ENCODE measurements around the gene C21orf58. TPM values are rescaled to one million over a fixed set of nuclear protein-coding genes. Genes with fewer than 3 reads are reported as not detected.

Gene C21orf58
- total RNA-seq, 1 experiment from 2014 or later = 12.7 TPM

DNA sequence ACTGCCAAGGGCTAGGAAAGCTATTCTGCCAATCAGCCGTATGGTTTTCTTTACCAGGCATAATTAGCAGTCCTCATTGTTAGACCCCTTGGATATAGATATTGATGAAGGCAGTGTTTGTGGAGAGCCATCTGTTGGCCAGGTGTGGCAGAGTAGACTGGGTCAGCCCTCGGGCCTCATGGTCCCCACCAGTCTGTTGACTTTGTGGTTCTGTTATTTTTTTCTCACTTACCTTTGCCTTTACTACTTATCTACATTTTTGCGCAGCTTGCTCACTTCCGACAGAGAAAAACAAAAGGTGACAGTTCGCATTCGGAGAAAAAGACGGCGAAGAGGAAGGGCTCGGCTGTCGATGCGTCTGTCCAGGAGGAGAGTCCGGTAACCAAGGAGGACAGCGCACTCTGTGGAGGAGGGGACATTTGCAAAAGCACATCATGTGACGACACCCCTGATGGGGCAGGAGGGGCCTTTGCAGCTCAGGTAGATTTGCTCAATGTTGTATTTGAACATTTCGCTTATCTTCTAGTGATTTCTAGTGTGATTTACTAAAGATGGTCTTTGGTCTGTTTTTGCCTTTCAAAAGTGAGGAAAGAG lies 2.5 kb upstream of the C21orf58 start:
- intact Hi-C loops (cut with micrococcal nuclease; ENCODE audit: unreplicated experiment) (no loop called here), in situ Hi-C loops (cut with HindIII; ENCODE audit: low pct_unique_long_range_greater_than_20kb, low sequenced_read_pairs) (no loop called here)
- CTCF ChIA-PET = no interaction called here
- peak overlapping the region; percentile 55 to 71; a peak in 3 of 4 replicates for H3K4me3 ChIP-seq (ENCODE audit: low read depth in 2 of 2, low read length in 2 of 2)
- TSS peak; percentile 72 for BruUV-seq (replicated peaks)
- peaks cover 2% of the 10 kb centered on the region; the same call in 1 of the 2 replicates for H3K36me3 ChIP-seq (ENCODE audit: control insufficient read depth, insufficient read depth, low read length)
- no peaks in the 10 kb centered on the region for H3K27me3 ChIP-seq (ENCODE audit: control insufficient read depth, insufficient read depth, low read length)
- peaks cover 21% of the 10 kb centered on the region for H3K4me1 ChIP-seq (ENCODE audit: control insufficient read depth, insufficient read depth, low read length)
- POLR2A ChIA-PET = no interaction called here
- DNase-seq (ENCODE audit: low read depth, low spot score) (no peak), ATAC-seq (no peak)
- no peaks in the 10 kb centered on the region for H3K9me3 ChIP-seq (ENCODE audit: control insufficient read depth, insufficient read depth, low read depth, low read length)
- TF ChIP-seq SIN3A (IDR thresholded peaks at IDR 0.05; ENCODE audit: borderline replicate concordance, insufficient read depth, low read depth, low read length) = no peak
- TF ChIP-seq TCF7L2 (IDR thresholded peaks at IDR 0.05; ENCODE audit: low read depth, low read length) = no peak
- TF ChIP-seq, protein P1, sequence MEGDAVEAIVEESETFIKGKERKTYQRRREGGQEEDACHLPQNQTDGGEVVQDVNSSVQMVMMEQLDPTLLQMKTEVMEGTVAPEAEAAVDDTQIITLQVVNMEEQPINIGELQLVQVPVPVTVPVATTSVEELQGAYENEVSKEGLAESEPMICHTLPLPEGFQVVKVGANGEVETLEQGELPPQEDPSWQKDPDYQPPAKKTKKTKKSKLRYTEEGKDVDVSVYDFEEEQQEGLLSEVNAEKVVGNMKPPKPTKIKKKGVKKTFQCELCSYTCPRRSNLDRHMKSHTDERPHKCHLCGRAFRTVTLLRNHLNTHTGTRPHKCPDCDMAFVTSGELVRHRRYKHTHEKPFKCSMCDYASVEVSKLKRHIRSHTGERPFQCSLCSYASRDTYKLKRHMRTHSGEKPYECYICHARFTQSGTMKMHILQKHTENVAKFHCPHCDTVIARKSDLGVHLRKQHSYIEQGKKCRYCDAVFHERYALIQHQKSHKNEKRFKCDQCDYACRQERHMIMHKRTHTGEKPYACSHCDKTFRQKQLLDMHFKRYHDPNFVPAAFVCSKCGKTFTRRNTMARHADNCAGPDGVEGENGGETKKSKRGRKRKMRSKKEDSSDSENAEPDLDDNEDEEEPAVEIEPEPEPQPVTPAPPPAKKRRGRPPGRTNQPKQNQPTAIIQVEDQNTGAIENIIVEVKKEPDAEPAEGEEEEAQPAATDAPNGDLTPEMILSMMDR (IDR thresholded peaks at IDR 0.05) = no peak
- TF ChIP-seq, protein P2, sequence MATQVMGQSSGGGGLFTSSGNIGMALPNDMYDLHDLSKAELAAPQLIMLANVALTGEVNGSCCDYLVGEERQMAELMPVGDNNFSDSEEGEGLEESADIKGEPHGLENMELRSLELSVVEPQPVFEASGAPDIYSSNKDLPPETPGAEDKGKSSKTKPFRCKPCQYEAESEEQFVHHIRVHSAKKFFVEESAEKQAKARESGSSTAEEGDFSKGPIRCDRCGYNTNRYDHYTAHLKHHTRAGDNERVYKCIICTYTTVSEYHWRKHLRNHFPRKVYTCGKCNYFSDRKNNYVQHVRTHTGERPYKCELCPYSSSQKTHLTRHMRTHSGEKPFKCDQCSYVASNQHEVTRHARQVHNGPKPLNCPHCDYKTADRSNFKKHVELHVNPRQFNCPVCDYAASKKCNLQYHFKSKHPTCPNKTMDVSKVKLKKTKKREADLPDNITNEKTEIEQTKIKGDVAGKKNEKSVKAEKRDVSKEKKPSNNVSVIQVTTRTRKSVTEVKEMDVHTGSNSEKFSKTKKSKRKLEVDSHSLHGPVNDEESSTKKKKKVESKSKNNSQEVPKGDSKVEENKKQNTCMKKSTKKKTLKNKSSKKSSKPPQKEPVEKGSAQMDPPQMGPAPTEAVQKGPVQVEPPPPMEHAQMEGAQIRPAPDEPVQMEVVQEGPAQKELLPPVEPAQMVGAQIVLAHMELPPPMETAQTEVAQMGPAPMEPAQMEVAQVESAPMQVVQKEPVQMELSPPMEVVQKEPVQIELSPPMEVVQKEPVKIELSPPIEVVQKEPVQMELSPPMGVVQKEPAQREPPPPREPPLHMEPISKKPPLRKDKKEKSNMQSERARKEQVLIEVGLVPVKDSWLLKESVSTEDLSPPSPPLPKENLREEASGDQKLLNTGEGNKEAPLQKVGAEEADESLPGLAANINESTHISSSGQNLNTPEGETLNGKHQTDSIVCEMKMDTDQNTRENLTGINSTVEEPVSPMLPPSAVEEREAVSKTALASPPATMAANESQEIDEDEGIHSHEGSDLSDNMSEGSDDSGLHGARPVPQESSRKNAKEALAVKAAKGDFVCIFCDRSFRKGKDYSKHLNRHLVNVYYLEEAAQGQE (IDR thresholded peaks at IDR 0.05; ENCODE audit: insufficient read depth in 1 of 2, low read depth in 2 of 2, low read length in 1 of 2) = no peak
- TF ChIP-seq POLR2AphosphoS5 (IDR thresholded peaks at IDR 0.05; ENCODE audit: low read depth, low read length) = no peak
- H3K27ac ChIP-seq (ENCODE audit: low read length) = peak overlapping the region; percentile 88

DNA sequence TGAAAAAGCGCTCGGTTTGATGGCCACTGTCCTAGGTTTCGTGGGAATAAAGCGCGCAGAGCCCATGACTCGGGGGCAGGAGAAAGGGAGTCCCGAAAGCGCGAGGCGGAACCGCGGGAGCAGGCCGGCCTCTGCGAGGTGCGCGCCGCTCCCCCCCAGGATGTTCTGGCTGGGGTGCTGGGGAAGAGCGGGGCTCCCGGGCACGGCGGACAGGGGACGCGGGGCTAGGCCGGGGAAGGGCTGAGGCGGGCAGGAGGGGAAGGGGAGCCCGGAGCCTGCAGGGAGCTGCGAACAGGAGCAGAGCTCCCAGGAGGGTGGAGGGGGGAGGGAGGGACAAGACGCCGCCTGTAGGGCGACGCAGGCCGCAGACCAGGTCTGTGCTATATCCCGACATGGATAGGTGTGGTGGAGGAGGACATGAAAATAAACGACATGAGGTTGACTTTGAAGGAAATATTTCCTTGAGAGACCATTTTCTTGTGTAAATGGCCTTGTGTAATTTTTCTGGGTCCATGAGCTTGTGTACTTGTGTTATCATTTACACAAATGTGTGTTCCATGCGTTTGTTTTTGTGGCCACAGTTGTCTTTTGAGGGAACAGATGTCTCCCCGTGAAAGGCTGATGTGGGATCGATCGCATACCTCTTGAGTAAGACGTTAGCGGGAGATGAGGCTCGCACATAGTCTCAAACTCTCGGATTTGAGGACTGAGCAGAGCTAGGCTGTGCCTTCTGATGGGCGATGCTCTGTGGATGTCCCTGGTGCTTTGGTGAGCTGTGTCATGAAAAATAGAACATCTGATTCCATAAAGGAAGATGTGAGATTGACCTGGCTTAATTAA lies 1.6 kb upstream of the C21orf58 start:
- peaks cover 21% of the 10 kb centered on the region for H3K4me1 ChIP-seq (ENCODE audit: control insufficient read depth, insufficient read depth, low read length)
- ATAC-seq (peak; percentile 59), DNase-seq (ENCODE audit: low read depth, low spot score) (no peak)
- TF ChIP-seq, protein P2 (IDR thresholded peaks at IDR 0.05; ENCODE audit: insufficient read depth in 1 of 2, low read depth in 2 of 2, low read length in 1 of 2) = no peak
- TF ChIP-seq SIN3A (IDR thresholded peaks at IDR 0.05; ENCODE audit: borderline replicate concordance, insufficient read depth, low read depth, low read length) (no peak), TCF7L2 (IDR thresholded peaks at IDR 0.05; ENCODE audit: low read depth, low read length) (no peak), POLR2AphosphoS5 (IDR thresholded peaks at IDR 0.05; ENCODE audit: low read depth, low read length) (no peak)
- TF ChIP-seq, protein P1 (IDR thresholded peaks at IDR 0.05) = peak; percentile 8; the same call in 1 of the 2 replicates
- BruUV-seq (replicated peaks) = no TSS peak
- peak overlapping the region; percentile 88 for H3K27ac ChIP-seq (ENCODE audit: low read length)
- intact Hi-C loops (cut with micrococcal nuclease; ENCODE audit: unreplicated experiment) = no loop called here
- H3K36me3 ChIP-seq (ENCODE audit: control insufficient read depth, insufficient read depth, low read length) = peaks cover 2% of the 10 kb centered on the region; the same call in 1 of the 2 replicates
- CTCF ChIA-PET = interaction anchor here (0.5 to 0.6 kb wide), 5 partner anchors 8 to 356 kb away, joined by 4 to 6 read pairs (median 4); no protein-coding TSS in a partner anchor
- no peaks in the 10 kb centered on the region for H3K9me3 ChIP-seq (ENCODE audit: control insufficient read depth, insufficient read depth, low read depth, low read length)
- POLR2A ChIA-PET = interaction anchor here (0.6 kb wide), 1 partner anchor 9 kb away, joined by 4 read pairs; no protein-coding TSS in a partner anchor
- H3K27me3 ChIP-seq (ENCODE audit: control insufficient read depth, insufficient read depth, low read length) = no peaks in the 10 kb centered on the region
- in situ Hi-C loops (cut with HindIII; ENCODE audit: low pct_unique_long_range_greater_than_20kb, low sequenced_read_pairs) = no loop called here
- peak overlapping the region; percentile 55 to 71 for H3K4me3 ChIP-seq (ENCODE audit: low read depth in 2 of 2, low read length in 2 of 2)

All from Panc1 (cell line).